ENCODE measurements around the gene IFI44. TPM values are rescaled to one million over a fixed set of nuclear protein-coding genes. Genes with fewer than 3 reads are reported as not detected.

Gene IFI44
- total RNA-seq, 2 experiments from 2014 or later = not detected

DNA sequence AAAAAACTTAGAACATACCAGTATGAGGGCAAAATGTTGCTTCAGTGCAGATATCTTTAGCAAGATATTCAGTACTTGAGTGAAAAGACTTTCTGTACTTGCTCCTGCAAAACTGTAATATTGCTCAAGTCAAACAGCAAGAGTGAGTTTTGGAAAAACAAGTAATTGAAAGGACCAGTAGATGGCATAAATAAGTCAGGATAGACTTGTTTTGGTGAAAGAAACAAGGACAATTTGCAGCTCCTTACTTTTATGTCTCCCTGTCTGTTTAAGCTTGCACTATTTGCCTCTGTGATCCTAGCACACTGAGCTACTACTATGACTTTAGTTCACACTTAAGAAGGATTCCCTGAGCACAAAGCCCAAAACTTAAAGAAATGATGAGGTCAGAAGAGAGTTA lies 39.1 kb downstream of the IFI44 start:
- Histone ChIP-seq H2AFZ (ENCODE audit: low read length) (no peak overlapping the region), H3K9me2 (ENCODE audit: insufficient read depth, low read length) (no peaks in the 10 kb centered on the region), H4K20me1 (ENCODE audit: insufficient read depth, low read length) (no peaks in the 10 kb centered on the region), H3K79me2 (ENCODE audit: insufficient read depth, low read depth, low read length) (no peaks in the 10 kb centered on the region), H3K9me3 (ENCODE audit: low read length) (no peaks in the 10 kb centered on the region), H3K4me2 (ENCODE audit: low read length) (no peak overlapping the region), H3K36me3 (ENCODE audit: insufficient read depth, low read length) (no peaks in the 10 kb centered on the region), H3K27ac (ENCODE audit: low read depth, low read length, poor library complexity, severe bottlenecking) (no peak overlapping the region), H3K4me1 (ENCODE audit: insufficient read depth, low read length, poor library complexity, severe bottlenecking) (no peaks in the 10 kb centered on the region), H3K4me3 (ENCODE audit: low read depth, low read length, poor library complexity, severe bottlenecking) (no peak overlapping the region)
- intact Hi-C loops (cut with micrococcal nuclease; ENCODE audit: unreplicated experiment) = no loop called here
- no TSS peak for BruUV-seq (replicated peaks)
- POLR2A ChIA-PET = no interaction called here
- no peak for DNase-seq (ENCODE audit: low spot score)
- CTCF ChIA-PET (ENCODE audit: unreplicated experiment) = no interaction called here
- TF ChIP-seq, protein P1, sequence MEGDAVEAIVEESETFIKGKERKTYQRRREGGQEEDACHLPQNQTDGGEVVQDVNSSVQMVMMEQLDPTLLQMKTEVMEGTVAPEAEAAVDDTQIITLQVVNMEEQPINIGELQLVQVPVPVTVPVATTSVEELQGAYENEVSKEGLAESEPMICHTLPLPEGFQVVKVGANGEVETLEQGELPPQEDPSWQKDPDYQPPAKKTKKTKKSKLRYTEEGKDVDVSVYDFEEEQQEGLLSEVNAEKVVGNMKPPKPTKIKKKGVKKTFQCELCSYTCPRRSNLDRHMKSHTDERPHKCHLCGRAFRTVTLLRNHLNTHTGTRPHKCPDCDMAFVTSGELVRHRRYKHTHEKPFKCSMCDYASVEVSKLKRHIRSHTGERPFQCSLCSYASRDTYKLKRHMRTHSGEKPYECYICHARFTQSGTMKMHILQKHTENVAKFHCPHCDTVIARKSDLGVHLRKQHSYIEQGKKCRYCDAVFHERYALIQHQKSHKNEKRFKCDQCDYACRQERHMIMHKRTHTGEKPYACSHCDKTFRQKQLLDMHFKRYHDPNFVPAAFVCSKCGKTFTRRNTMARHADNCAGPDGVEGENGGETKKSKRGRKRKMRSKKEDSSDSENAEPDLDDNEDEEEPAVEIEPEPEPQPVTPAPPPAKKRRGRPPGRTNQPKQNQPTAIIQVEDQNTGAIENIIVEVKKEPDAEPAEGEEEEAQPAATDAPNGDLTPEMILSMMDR (conservative IDR thresholded peaks at IDR 0.05; ENCODE audit: low read length) = 0 out of 2 replicates have a peak, but pooled peaks have one; percentile 12
- no peak for TF ChIP-seq EZH2phosphoT487 (IDR thresholded peaks at IDR 0.05; ENCODE audit: borderline replicate concordance, low read depth, low read length)

DNA sequence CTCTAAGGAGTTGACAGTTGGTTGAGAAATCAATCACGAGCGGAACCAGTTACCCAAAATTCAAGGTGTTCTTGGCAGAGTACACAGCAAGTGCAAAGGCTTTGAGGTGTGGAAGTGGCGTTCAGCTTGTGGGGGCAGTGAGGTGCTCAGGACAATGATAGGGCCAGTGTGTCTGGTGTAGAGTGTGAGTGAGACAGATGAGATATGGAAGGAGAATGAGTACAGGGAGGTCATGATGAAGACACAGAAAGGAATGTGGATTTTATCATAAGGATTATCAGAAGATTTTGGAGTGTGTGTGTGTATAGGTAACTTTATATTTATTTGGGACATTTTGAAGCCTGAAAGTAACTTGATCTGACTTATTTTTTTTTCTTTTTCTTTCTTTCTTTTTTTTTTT lies 40.9 kb downstream of the IFI44 start:
- TF ChIP-seq, protein P1 (conservative IDR thresholded peaks at IDR 0.05; ENCODE audit: low read length) = no peak
- TF ChIP-seq EZH2phosphoT487 (IDR thresholded peaks at IDR 0.05; ENCODE audit: borderline replicate concordance, low read depth, low read length) = no peak
- BruUV-seq (replicated peaks) = no TSS peak

DNA sequence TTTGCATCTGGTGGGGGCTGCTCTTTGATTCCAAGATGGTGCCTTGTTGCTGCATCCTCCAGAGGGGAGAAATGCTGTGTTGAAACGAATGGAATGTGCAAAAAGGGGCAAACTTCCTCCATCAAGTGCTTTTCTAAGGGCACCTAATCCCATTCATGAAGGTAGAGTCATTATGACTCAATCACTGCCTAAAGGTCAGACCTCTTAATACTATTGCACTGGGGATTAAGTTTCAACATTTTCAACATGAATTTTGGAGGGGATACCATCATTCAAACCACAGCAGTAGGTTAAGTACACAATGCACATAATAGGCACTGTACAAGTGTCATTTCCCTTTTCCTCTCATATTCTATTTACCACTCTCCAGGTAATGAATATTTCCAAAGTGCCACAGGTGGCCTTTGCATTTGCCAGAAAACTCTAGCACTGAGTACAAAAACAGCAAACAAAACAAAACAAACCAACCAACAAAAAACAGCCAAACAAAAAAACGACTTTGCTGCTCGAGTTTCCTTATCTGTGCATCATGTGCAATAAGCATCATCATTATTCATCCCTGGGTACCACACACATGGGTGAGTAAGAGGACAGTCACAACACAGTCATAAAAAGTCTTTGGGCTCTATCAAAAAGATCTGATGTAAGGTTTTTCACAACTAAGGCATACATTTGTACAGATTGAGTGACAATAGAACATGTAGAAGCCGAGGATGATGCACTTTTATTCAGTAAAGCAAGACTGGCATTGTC lies 42.5 kb downstream of the IFI44 start:
- Histone ChIP-seq H3K4me1 (ENCODE audit: insufficient read depth, low read length, poor library complexity, severe bottlenecking) (no peaks in the 10 kb centered on the region), H3K4me3 (ENCODE audit: low read depth, low read length, poor library complexity, severe bottlenecking) (no peak overlapping the region), H3K79me2 (ENCODE audit: insufficient read depth, low read depth, low read length) (no peaks in the 10 kb centered on the region), H4K20me1 (ENCODE audit: insufficient read depth, low read length) (no peaks in the 10 kb centered on the region), H3K9me3 (ENCODE audit: low read length) (no peaks in the 10 kb centered on the region), H3K27ac (ENCODE audit: low read depth, low read length, poor library complexity, severe bottlenecking) (no peak overlapping the region), H3K36me3 (ENCODE audit: insufficient read depth, low read length) (no peaks in the 10 kb centered on the region), H2AFZ (ENCODE audit: low read length) (no peak overlapping the region), H3K4me2 (ENCODE audit: low read length) (no peak overlapping the region), H3K9me2 (ENCODE audit: insufficient read depth, low read length) (no peaks in the 10 kb centered on the region)
- no peak for DNase-seq (ENCODE audit: low spot score)
- ChIA-PET CTCF (ENCODE audit: unreplicated experiment) (no interaction called here), POLR2A (no interaction called here)
- TF ChIP-seq, protein P1 (conservative IDR thresholded peaks at IDR 0.05; ENCODE audit: low read length) = no peak
- TF ChIP-seq EZH2phosphoT487 (IDR thresholded peaks at IDR 0.05; ENCODE audit: borderline replicate concordance, low read depth, low read length) = no peak
- BruUV-seq (replicated peaks) = no TSS peak
- intact Hi-C loops (cut with micrococcal nuclease; ENCODE audit: unreplicated experiment) = no loop called here

More for the DNA sequence above, 40.9 kb downstream of the IFI44 start:
- Histone ChIP-seq H3K27ac (ENCODE audit: low read depth, low read length, poor library complexity, severe bottlenecking) (no peak overlapping the region), H3K79me2 (ENCODE audit: insufficient read depth, low read depth, low read length) (no peaks in the 10 kb centered on the region), H3K9me2 (ENCODE audit: insufficient read depth, low read length) (no peaks in the 10 kb centered on the region), H4K20me1 (ENCODE audit: insufficient read depth, low read length) (no peaks in the 10 kb centered on the region), H3K4me2 (ENCODE audit: low read length) (no peak overlapping the region), H3K9me3 (ENCODE audit: low read length) (no peaks in the 10 kb centered on the region), H3K4me3 (ENCODE audit: low read depth, low read length, poor library complexity, severe bottlenecking) (no peak overlapping the region), H3K4me1 (ENCODE audit: insufficient read depth, low read length, poor library complexity, severe bottlenecking) (no peaks in the 10 kb centered on the region), H2AFZ (ENCODE audit: low read length) (no peak overlapping the region), H3K36me3 (ENCODE audit: insufficient read depth, low read length) (no peaks in the 10 kb centered on the region)
- ChIA-PET CTCF (ENCODE audit: unreplicated experiment) (no interaction called here), POLR2A (no interaction called here)
- no peak for DNase-seq (ENCODE audit: low spot score)
- intact Hi-C loops (cut with micrococcal nuclease; ENCODE audit: unreplicated experiment) = no loop called here

Measured in OCI-LY7 (cell line).